ENCODE data around the gene KIAA1755. TPM values are rescaled to one million over a fixed set of nuclear protein-coding genes. Genes with fewer than 3 reads are reported as not detected.
"Not testable (repeated sequence)": the region's sequence is repeated elsewhere in the genome, so short reads cannot be mapped to it uniquely, and the experiment has no call there.

The KIAA1755 gene
- total RNA-seq, 3 donors from 2014 or later, result not detected

GRCh38 chr20:38262931-38263330 lies 2.4 kb upstream of the KIAA1755 start:
- no peaks in the 10 kb centered on the region for H3K36me3 Mint-ChIP-seq (ENCODE audit: insufficient read depth)
- H3K9me3 Mint-ChIP-seq, result no peaks in the 10 kb centered on the region
- no peak overlapping the region for H3K4me3 Mint-ChIP-seq
- ATAC-seq, result no peak
- peaks cover 51% of the 10 kb centered on the region for H3K27me3 Mint-ChIP-seq (ENCODE audit: low read depth)
- DNase-seq, result no peak
- peaks cover 2% of the 10 kb centered on the region for H3K4me1 Mint-ChIP-seq (ENCODE audit: low read depth)

GRCh38 chr20:38261054-38261390 lies 487 bp upstream of the KIAA1755 start:
- Mint-ChIP-seq H3K27me3 (ENCODE audit: low read depth) (peaks cover 53% of the 10 kb centered on the region), H3K4me3 (no peak overlapping the region), H3K4me1 (ENCODE audit: low read depth) (peaks cover 2% of the 10 kb centered on the region), H3K9me3 (no peaks in the 10 kb centered on the region), H3K36me3 (ENCODE audit: insufficient read depth) (no peaks in the 10 kb centered on the region)
- DNase-seq (no peak), ATAC-seq (no peak)

GRCh38 chr20:38260025-38260377 lies 534 bp downstream of the KIAA1755 start:
- Mint-ChIP-seq H3K4me3 (no peak overlapping the region), H3K36me3 (ENCODE audit: insufficient read depth) (no peaks in the 10 kb centered on the region), H3K4me1 (ENCODE audit: low read depth) (peaks cover 2% of the 10 kb centered on the region), H3K9me3 (no peaks in the 10 kb centered on the region), H3K27me3 (ENCODE audit: low read depth) (peaks cover 56% of the 10 kb centered on the region)
- DNase-seq (no peak), ATAC-seq (no peak)

DNA sequence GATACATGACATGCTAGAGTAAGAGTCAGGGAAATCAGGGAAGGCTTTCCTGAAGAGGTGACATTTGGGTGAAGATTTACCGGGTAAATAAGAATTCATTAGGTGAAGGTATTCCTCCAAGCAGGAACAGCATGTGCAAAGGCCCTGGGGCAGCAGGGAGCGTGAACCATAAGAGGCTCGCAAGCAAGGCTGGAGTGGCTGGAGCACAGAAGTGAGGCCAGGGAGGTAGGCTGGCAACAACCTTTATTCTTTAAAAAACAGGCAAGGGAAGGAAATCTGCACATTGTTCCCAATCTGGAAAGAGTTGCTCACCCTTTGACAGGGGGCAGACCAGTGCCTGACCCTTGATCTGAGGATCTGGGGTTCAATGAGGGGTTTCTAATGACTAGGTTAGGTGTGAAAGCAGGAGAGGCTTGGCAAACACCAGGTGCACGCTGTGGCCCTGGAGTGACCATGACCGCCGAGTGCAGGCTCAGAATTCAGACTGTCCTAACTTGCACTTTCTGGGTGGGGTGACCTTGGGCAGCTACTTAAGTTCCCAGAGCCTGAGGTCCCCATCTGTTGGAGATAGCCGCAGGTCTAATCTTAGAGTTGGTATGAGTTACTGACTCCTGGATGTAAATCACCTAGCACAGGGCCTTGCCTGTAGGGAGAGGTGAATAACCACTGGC lies 1.9 kb downstream of the KIAA1755 start:
- peaks cover 2% of the 10 kb centered on the region for H3K4me1 Mint-ChIP-seq (ENCODE audit: low read depth)
- H3K27me3 Mint-ChIP-seq (ENCODE audit: low read depth), result peaks cover 45% of the 10 kb centered on the region
- ATAC-seq (no peak), DNase-seq (no peak)
- H3K9me3 Mint-ChIP-seq, result no peaks in the 10 kb centered on the region
- no peaks in the 10 kb centered on the region for H3K36me3 Mint-ChIP-seq (ENCODE audit: insufficient read depth)
- H3K4me3 Mint-ChIP-seq, result no peak overlapping the region

DNA sequence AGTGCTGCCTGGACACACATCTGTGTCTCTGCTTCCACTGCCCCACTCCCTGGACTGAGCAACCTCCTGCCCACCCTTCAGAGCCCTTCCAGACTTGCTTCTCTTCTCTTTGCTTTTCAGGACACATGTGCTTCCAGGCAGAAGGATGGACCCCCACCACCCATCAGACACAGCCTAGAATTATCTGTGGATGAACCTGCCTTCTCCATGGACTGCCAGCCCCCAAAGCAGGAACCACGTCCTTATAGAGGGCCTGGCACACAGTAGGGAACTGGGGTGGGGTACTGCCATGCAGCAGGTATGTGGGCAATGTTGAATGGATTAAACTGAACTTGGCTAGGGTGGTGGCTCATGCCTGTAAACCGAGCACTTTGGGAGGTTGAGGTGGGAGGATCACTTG lies 3.6 kb downstream of the KIAA1755 start:
- H3K4me3 Mint-ChIP-seq, result no peak overlapping the region
- H3K4me1 Mint-ChIP-seq (ENCODE audit: low read depth), result peaks cover 2% of the 10 kb centered on the region
- ATAC-seq, result no peak
- peaks cover 37% of the 10 kb centered on the region for H3K27me3 Mint-ChIP-seq (ENCODE audit: low read depth)
- DNase-seq, result no peak
- no peaks in the 10 kb centered on the region for H3K9me3 Mint-ChIP-seq
- no peaks in the 10 kb centered on the region for H3K36me3 Mint-ChIP-seq (ENCODE audit: insufficient read depth)

DNA sequence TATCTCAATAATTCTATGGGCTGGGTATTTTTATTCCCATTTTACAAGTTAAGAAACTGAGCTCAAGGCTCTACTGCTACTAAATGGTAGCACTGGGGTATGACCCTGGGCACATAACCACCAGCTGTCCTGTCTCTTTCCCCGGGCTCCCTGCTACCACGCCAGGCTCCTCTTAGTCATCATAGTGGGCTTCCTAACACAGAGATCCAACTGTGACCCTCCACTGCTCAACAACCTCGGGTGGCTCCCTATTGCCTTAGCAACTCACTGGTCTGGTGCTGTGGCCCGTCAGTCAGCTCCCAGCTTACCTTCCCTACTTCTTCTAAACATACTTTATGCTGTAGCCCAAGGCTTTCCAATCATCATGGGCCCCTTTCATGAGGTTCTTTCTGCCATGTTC lies 4.5 kb downstream of the KIAA1755 start:
- ATAC-seq (no peak), DNase-seq (no peak)
- peaks cover under 1% of the 10 kb centered on the region for H3K4me1 Mint-ChIP-seq (ENCODE audit: low read depth)
- H3K9me3 Mint-ChIP-seq, result no peaks in the 10 kb centered on the region
- H3K4me3 Mint-ChIP-seq, result no peak overlapping the region
- H3K36me3 Mint-ChIP-seq (ENCODE audit: insufficient read depth), result no peaks in the 10 kb centered on the region
- H3K27me3 Mint-ChIP-seq (ENCODE audit: low read depth), result peaks cover 31% of the 10 kb centered on the region

- no peaks in the 10 kb centered on the region for H3K4me1 Mint-ChIP-seq (ENCODE audit: low read depth)
Observed at GRCh38 chr20:38255393-38255792, 5.1 kb downstream of the KIAA1755 start.

GRCh38 chr20:38254621-38255020 lies 5.9 kb downstream of the KIAA1755 start:
- not testable (repeated sequence) for H3K4me1 Mint-ChIP-seq (ENCODE audit: low read depth); H3K36me3 Mint-ChIP-seq (ENCODE audit: insufficient read depth); DNase-seq; H3K4me3 Mint-ChIP-seq; H3K9me3 Mint-ChIP-seq; ATAC-seq
- peaks cover 22% of the 10 kb centered on the region for H3K27me3 Mint-ChIP-seq (ENCODE audit: low read depth)

More at GRCh38 chr20:38255393-38255792, 5.1 kb downstream of the KIAA1755 start:
- DNase-seq, result no peak
- no peaks in the 10 kb centered on the region for H3K9me3 Mint-ChIP-seq
- peaks cover 29% of the 10 kb centered on the region for H3K27me3 Mint-ChIP-seq (ENCODE audit: low read depth)
- no peak overlapping the region for H3K4me3 Mint-ChIP-seq
- no peak for ATAC-seq
- no peaks in the 10 kb centered on the region for H3K36me3 Mint-ChIP-seq (ENCODE audit: insufficient read depth)

DNA sequence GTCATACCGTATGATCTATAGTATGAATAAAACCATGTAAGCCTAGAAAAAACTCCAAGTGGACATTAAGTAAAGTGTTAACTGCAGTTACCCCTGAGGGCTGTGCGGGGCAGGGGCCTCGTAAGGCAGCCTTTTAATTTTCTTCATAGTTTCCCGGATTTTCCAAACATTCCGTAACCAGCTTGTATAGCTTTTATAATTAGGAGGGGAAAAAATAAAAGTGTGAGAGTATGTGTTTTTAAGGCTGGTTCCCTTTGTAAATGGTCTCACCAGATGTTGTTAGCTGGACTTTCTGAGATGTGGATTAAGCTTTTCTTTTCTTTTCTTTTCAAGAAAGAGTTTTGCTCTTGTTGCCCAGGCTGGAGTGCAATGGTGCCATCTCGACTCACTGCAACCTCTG lies 7.0 kb downstream of the KIAA1755 start:
- Mint-ChIP-seq H3K27me3 (ENCODE audit: low read depth) (peaks cover 14% of the 10 kb centered on the region), H3K9me3 (no peaks in the 10 kb centered on the region), H3K4me3 (no peak overlapping the region), H3K4me1 (ENCODE audit: low read depth) (no peaks in the 10 kb centered on the region), H3K36me3 (ENCODE audit: insufficient read depth) (no peaks in the 10 kb centered on the region)
- no peak for ATAC-seq
- no peak for DNase-seq

GRCh38 chr20:38252292-38253288 lies 7.9 kb downstream of the KIAA1755 start:
- Mint-ChIP-seq H3K4me1 (ENCODE audit: low read depth) (no peaks in the 10 kb centered on the region), H3K27me3 (ENCODE audit: low read depth) (peaks cover 10% of the 10 kb centered on the region), H3K9me3 (no peaks in the 10 kb centered on the region)

GRCh38 chr20:38251441-38251840 lies 9.1 kb downstream of the KIAA1755 start:
- not testable (repeated sequence) for H3K4me3 Mint-ChIP-seq; ATAC-seq; H3K9me3 Mint-ChIP-seq; H3K36me3 Mint-ChIP-seq (ENCODE audit: insufficient read depth); H3K4me1 Mint-ChIP-seq (ENCODE audit: low read depth); DNase-seq
- peaks cover 12% of the 10 kb centered on the region for H3K27me3 Mint-ChIP-seq (ENCODE audit: low read depth)

More at GRCh38 chr20:38252292-38253288, 7.9 kb downstream of the KIAA1755 start:
- ATAC-seq (no peak), DNase-seq (no peak)
- H3K36me3 Mint-ChIP-seq (ENCODE audit: insufficient read depth), result no peaks in the 10 kb centered on the region
- no peak overlapping the region for H3K4me3 Mint-ChIP-seq

DNA sequence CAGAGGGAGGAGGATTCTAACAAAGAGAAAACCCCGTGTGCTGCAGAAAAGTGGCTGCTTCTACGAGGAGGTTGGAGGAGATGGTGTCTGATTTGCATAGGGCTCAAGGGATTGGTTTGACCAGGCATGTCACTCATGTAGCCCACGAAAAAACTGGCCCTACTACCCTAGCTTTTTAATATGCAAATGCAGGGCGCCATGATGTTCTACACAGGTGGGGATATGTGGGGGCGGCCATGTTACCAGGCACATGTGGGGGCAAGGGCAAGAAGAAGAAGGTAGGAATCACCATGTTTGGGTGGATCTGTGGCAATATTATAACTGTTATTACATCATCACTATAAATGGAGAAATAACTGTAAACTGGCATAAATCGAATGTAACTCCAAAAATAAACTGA lies 9.9 kb downstream of the KIAA1755 start:
- Mint-ChIP-seq H3K9me3 (no peaks in the 10 kb centered on the region), H3K4me3 (no peak overlapping the region), H3K4me1 (ENCODE audit: low read depth) (no peaks in the 10 kb centered on the region), H3K36me3 (ENCODE audit: insufficient read depth) (no peaks in the 10 kb centered on the region), H3K27me3 (ENCODE audit: low read depth) (peaks cover 9% of the 10 kb centered on the region)
- no peak for DNase-seq
- ATAC-seq, result no peak

GRCh38 chr20:38249536-38250310 lies 10.8 kb downstream of the KIAA1755 start:
- no peaks in the 10 kb centered on the region for H3K36me3 Mint-ChIP-seq (ENCODE audit: insufficient read depth)
- DNase-seq (no peak), ATAC-seq (no peak)
- no peaks in the 10 kb centered on the region for H3K4me1 Mint-ChIP-seq (ENCODE audit: low read depth)
- H3K9me3 Mint-ChIP-seq, result no peaks in the 10 kb centered on the region
- H3K4me3 Mint-ChIP-seq, result no peak overlapping the region
- H3K27me3 Mint-ChIP-seq (ENCODE audit: low read depth), result peaks cover 9% of the 10 kb centered on the region

- H3K9me3 Mint-ChIP-seq, result peaks cover 5% of the 10 kb centered on the region
- DNase-seq, result no peak
- ATAC-seq, result no peak
- no peaks in the 10 kb centered on the region for H3K4me1 Mint-ChIP-seq (ENCODE audit: low read depth)
- peaks cover 8% of the 10 kb centered on the region for H3K27me3 Mint-ChIP-seq (ENCODE audit: low read depth)
- no peaks in the 10 kb centered on the region for H3K36me3 Mint-ChIP-seq (ENCODE audit: insufficient read depth)
- no peak overlapping the region for H3K4me3 Mint-ChIP-seq
Observed at GRCh38 chr20:38248133-38248532, 12.4 kb downstream of the KIAA1755 start.

All from activated T-cell treated with anti-CD3 and anti-CD28 coated beads, Interleukin-2, amount 50 U/mL, for 4 hours (primary cell).